ENCODE results near the gene MPP3. TPM values are rescaled to one million over a fixed set of nuclear protein-coding genes. Genes with fewer than 3 reads are reported as not detected.

MPP3 gene
- total and polyA plus RNA-seq, 2 of the 4 experiments (the other 2 are of a cell fraction), result 5.7 to 11.9 TPM

DNA sequence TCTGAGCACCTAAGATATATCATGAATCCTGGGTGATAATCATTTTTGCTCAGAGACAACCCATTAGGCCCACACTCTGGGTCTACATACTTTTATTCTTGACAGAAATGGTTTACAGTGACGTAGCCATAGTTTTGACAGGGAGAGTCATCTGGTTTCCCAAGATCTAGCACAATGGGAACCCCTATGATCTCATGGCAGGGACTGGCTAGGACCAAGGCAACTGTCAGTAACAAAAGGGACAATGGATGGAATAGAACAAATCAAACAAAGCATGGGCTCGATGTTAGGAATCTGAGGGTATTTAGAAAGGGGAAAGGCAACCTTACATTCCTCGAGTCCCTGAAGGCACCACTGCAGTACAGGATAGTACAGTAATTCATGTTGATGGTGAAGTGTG, 32.2 kb downstream of the MPP3 start:
- H2BK20ac ChIP-seq (ENCODE audit: low read depth, low read length), result no peak overlapping the region
- H3K14ac ChIP-seq (replicated peaks; ENCODE audit: low read depth, low read length), result no peak overlapping the region
- no peak overlapping the region for H3K23ac ChIP-seq (ENCODE audit: low read depth, low read length)
- H3K4ac ChIP-seq (ENCODE audit: low read depth, low read length), result no peak overlapping the region
- WGBS, 2 experiments (ENCODE audit: extremely low coverage in 2 of 2, insufficient read length in 1 of 2), result no CpG with 5 or more reads among the region's 3 CpGs
- dilution Hi-C loops (cut with HindIII; ENCODE audit: low sequenced_read_pairs, unreplicated experiment), result no loop called here
- no peak overlapping the region for H2AK5ac ChIP-seq (ENCODE audit: low read depth, low read length)
- in situ Hi-C loops (cut with MboI; ENCODE audit: low sequenced_read_pairs), result no loop called here
- 0 out of 2 replicates have a peak, but pooled peaks cover 5% of the 10 kb centered on the region for H3K9me1 ChIP-seq (ENCODE audit: insufficient read depth, low read length)
- H3K36me3 ChIP-seq (ENCODE audit: control insufficient read depth, insufficient read depth, low read length), result peaks cover 5% of the 10 kb centered on the region
- ChIA-PET CTCF (no interaction called here), POLR2A (ENCODE audit: unreplicated experiment) (no interaction called here)
- no peak overlapping the region for H2BK15ac ChIP-seq (ENCODE audit: low read depth, low read length)
- no peak overlapping the region for H3K4me2 ChIP-seq (ENCODE audit: low read depth, low read length)
- peaks cover 2% of the 10 kb centered on the region; the same call in 1 of the 2 replicates for H3K4me1 ChIP-seq (ENCODE audit: control insufficient read depth, insufficient read depth, low read length)
- no peak overlapping the region for H2BK120ac ChIP-seq (ENCODE audit: low read depth, low read length)
- H3K79me1 ChIP-seq (ENCODE audit: low read depth in 1 of 2, low read length in 2 of 2), result no peaks in the 10 kb centered on the region
- ATAC-seq (ENCODE audit: low read depth) (no peak), DNase-seq (no peak)
- no peak overlapping the region for H4K5ac ChIP-seq (ENCODE audit: low read depth, low read length)
- H3K27me3 ChIP-seq (ENCODE audit: control insufficient read depth, insufficient read depth, low read length), result no peaks in the 10 kb centered on the region
- no peak overlapping the region for H3K9ac ChIP-seq (ENCODE audit: low read depth, low read length)
- no peak overlapping the region for H3K18ac ChIP-seq (ENCODE audit: low read depth, low read length)
- H3K56ac ChIP-seq (ENCODE audit: extremely low read depth, insufficient read depth, low read length), result no peak overlapping the region
- TF ChIP-seq BHLHE40 (IDR thresholded peaks at IDR 0.05; ENCODE audit: low read depth, low read length), result no peak
- TF ChIP-seq, protein P1, sequence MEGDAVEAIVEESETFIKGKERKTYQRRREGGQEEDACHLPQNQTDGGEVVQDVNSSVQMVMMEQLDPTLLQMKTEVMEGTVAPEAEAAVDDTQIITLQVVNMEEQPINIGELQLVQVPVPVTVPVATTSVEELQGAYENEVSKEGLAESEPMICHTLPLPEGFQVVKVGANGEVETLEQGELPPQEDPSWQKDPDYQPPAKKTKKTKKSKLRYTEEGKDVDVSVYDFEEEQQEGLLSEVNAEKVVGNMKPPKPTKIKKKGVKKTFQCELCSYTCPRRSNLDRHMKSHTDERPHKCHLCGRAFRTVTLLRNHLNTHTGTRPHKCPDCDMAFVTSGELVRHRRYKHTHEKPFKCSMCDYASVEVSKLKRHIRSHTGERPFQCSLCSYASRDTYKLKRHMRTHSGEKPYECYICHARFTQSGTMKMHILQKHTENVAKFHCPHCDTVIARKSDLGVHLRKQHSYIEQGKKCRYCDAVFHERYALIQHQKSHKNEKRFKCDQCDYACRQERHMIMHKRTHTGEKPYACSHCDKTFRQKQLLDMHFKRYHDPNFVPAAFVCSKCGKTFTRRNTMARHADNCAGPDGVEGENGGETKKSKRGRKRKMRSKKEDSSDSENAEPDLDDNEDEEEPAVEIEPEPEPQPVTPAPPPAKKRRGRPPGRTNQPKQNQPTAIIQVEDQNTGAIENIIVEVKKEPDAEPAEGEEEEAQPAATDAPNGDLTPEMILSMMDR (conservative IDR thresholded peaks at IDR 0.05; ENCODE audit: low read depth, low read length), result no peak
- no peak for TF ChIP-seq POLR2A (IDR thresholded peaks at IDR 0.05; ENCODE audit: low read depth, low read length)
- TF ChIP-seq MAFK (IDR thresholded peaks at IDR 0.05; ENCODE audit: low read depth, low read length), result no peak
- TF ChIP-seq CEBPB (IDR thresholded peaks at IDR 0.05; ENCODE audit: low read depth, low read length), result no peak
- no peak for TF ChIP-seq RAD21 (IDR thresholded peaks at IDR 0.05; ENCODE audit: low read length)
- TF ChIP-seq, protein P2, sequence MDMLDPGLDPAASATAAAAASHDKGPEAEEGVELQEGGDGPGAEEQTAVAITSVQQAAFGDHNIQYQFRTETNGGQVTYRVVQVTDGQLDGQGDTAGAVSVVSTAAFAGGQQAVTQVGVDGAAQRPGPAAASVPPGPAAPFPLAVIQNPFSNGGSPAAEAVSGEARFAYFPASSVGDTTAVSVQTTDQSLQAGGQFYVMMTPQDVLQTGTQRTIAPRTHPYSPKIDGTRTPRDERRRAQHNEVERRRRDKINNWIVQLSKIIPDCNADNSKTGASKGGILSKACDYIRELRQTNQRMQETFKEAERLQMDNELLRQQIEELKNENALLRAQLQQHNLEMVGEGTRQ (IDR thresholded peaks at IDR 0.05; ENCODE audit: low read depth, low read length), result no peak
- no peak for TF ChIP-seq RCOR1 (IDR thresholded peaks at IDR 0.05; ENCODE audit: insufficient replicate concordance, low read length)
- H3K4me3 ChIP-seq (ENCODE audit: insufficient read depth, low read depth, low read length), result no peak overlapping the region
- H4K20me1 ChIP-seq (ENCODE audit: insufficient read depth, low read length), result peaks cover 5% of the 10 kb centered on the region; the same call in 1 of the 2 replicates
- no TSS peak for BruUV-seq (replicated peaks)
- H2AFZ ChIP-seq (replicated peaks; ENCODE audit: low read length, poor library complexity), result no peak overlapping the region
- no peaks in the 10 kb centered on the region; the same call in 1 of the 2 replicates for H3K9me3 ChIP-seq (ENCODE audit: control insufficient read depth, insufficient read depth, low read length)
- H4K91ac ChIP-seq (ENCODE audit: insufficient read depth, low read depth, low read length), result no peak overlapping the region
- no peak overlapping the region for H3K27ac ChIP-seq (ENCODE audit: insufficient read depth, low read length)
- H4K8ac ChIP-seq (ENCODE audit: low read depth in 2 of 2, low read length in 2 of 2), result no peak overlapping the region
- no peak overlapping the region for H2BK5ac ChIP-seq (ENCODE audit: low read depth, low read length, poor library complexity, severe bottlenecking)
- no peak overlapping the region for H2AK9ac ChIP-seq (replicated peaks; ENCODE audit: low read depth, low read length, poor library complexity)
- intact Hi-C loops (cut with micrococcal nuclease), result no loop called here
